Stimulated activated naive CD8-positive, alpha-beta T cell treated with anti-CD3 and anti-CD28 coated beads, Interleukin-15, Interleukin-2, amounts not matched to agents 100 U/mL and 50 U/mL, for 24 hours (primary cell): Measurements from ENCODE around the gene CUL4A.
"Not testable (repeated sequence)": the region's sequence is repeated elsewhere in the genome, so short reads cannot be mapped to it uniquely, and the experiment has no call there.

Experiments
- ATAC-seq: fragments of 150-1000 bp; cut with Tn5 transposase; one replicate; pipeline ENCODE4 v1.10.0; 2021
- DNase-seq: peaks from one replicate; pipeline ENCODE4 v3.0.0; 2021

CUL4A gene

DNA sequence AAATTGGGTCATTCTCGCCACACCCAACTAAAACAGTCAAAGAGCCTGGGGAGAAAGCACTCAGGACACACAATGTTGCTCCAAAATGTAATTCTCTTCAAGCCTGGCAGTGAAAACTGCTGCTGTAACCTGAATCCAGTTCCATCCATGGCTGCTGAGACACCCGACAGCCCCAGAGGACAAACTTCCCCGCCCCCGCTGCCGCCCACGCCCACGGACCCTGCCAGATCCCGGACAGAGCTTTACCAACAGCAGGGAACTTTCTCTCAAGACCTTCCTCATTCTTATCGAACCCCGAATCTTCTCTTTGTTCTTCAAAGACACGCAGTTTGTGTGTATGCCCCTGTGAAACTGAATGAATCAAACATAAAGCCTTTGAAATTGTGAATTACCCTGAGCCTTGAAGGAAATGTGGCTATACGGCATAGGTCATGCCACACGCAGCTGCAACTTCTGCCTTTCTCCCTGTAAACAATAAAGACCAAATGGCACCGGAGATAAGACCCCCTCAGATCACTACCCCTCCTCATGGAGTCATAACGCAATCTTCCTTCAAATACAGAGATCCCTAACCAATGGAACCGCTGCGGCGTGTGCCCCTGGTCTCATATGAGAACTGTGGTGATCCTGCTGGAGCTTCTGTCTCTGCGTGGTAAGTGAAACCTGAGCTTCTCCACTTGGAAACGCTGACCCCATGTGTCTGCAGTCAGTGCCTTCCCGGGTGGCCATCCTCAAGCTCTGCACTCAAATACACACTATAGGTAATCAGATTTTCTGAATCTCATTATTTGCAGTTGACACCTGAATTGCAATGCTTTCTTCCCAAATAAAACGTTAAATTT is 82.8 kb downstream of the CUL4A start:
- ATAC-seq (peak; percentile 25), DNase-seq (peak; percentile 36)

DNA sequence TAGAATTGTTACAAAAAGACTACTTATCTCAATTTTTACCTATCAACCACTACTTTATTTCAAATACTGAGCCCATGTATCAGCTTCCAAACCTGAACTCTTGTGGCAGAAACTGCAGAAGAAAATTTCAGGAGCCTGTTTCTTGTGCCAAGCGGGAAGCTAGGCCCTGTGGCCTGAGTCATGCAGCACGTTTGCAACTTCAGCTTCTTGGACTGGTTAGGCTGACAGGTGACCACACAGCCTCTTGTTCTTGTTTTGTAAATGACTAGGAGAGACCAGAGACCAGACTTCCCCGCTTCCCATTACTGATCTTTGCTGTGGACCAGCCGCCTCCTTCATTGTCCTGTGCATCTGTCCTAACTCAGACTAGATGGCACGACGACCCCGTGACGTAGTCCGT is 84.3 kb downstream of the CUL4A start:
- ATAC-seq = no peak
- no peak for DNase-seq

DNA sequence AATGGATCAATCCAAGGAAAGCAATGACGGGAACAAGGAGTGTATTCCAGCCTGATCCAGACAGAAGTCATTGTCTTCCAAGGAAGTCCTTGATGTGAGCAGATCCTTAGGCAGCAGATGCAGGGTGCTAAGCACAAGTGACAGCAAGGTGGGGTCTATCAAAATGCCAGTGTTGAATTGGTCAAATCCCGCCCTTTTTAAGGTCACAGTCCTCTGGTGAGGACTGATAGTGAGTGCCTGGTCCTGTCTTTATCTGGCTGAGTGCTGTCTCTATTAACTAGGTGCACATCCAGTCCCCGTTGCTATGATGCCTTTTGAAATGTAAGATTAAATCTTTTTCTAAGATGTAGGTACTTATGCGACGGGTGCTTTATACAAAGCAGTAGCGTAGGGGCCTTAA is 86.4 kb downstream of the CUL4A start:
- ATAC-seq = no peak

DNA sequence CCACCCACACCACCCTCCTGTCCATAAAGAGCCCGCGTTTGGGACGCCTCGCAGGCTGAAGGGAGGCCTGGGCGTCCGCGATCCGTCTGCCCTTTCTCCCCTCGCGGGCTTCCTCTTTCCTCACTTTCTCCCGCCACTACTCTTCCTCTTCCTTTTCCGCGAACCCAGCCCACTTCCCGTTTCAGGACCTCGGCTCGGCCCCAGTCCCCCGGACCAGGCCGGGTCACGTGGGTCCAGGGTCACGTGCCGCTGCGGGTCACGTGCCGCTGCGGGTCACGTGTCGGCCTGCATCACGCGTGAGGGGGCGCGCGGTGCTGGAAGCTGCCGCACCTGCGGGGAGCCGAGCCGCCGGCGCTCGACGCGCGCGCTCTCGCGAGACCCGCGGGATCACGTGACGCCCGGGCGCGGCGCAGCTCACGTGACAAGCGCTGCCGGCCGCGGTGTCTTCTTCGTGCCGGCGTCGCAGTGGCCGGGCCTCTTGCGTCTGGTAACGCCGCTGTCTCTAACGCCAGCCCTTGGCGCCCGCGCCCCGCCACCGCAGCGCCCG is 87.5 kb downstream of the CUL4A start, which contains the start of gene LAMP1:
LAMP1 (plus strand) TSS at position 417 of the 547 bp plus-strand sequence. CDS start 196 bp downstream, outside the sequence.
- peak; percentile 87 for ATAC-seq
- DNase-seq = peak; percentile 100

More for the DNA sequence above, 86.4 kb downstream of the CUL4A start:
- DNase-seq = no peak

DNA sequence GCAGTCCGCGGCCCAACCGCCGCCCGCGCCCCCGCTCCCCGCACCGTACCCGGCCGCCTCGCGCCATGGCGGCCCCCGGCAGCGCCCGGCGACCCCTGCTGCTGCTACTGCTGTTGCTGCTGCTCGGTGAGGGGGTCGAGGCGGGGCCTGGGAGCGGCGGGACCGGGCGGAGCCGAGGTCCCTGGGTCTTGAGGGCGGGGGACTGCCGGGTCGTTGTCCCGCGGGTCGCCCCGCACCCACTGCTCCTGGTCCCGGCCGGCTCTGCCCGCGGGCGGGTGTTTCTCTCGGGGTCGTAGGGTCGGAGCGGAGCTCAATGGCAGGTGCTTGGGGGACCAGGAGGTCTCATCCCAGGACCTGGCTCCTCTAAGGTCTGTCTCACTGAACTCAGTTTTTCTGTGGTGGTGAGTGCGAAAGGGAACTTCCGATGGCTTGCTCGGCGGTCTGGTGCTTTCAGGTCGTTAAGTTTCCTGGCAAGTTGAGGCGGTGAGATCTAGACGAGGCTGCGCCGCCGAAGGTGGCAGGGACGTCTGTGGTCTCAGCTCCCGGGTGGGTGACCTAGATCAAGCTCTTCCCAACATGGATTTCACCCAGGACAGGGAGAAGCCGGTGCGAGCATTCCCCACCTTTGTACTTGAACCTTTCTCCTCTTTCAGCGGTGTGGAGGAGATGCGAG is 88.1 kb downstream of the CUL4A start:
- DNase-seq (peak; percentile 54), ATAC-seq (peak; percentile 42)

DNA sequence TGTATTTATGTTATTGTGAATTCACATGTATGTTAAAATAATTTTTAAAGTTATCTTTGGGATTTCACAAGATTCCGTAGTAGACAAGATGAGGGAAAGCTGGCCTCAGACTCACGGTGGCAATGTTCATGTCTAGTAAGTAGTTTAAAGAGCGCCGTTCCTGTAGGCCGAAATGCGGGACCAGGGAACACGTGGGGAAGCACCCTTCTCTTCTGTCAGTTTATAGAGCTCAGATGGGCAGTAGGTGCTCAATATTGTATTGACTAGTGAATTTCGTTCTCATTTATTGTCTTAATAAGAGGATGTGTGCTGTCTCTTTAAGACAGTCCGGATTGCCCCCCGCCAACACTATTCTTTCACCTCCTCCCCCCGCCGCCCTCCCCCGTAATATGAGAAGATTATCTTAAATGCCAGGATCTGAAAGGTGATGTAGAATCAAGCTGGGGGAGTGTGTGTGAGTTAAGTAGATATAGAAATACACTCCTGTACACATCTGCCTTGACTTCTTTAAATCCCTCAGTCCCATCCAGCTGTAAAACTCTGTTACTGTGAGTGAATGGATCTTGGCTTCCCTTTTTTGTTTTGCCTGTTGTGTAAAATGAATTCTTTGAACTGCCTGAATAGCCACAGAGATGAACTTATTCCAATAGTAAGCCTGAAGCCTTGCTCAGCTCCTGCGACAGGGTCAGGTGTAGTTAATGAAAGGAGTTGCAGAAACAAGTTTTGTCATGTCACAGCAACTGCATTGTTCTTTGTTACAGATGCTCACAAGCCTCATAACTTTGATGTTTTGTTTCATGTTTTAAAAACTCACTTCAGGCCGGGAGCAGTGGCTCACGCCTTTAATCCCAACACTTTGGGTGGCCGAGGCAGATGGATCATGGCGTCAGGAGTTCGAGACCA is 88.9 kb downstream of the CUL4A start:
- no peak for DNase-seq
- no peak for ATAC-seq

DNA sequence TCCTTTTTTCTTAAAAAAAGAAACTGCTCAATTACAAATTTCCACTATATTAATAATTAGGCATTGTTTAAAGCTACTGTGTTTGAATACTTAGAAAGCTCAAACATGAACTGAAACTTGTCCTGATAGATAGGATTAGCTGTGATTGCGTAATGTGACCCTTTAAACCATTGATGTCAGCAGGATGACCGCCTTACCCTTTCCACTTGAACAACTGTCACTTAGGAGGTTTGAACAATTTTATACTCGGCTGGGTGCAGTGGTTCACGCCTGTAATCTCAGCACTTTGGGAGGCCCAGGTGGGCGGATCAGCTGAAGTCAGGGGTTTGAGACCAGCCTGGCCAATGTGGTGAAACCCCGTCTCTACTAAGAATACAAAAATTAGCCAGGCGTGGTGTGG is 90.5 kb downstream of the CUL4A start:
- ATAC-seq = no peak
- DNase-seq = no peak

DNA sequence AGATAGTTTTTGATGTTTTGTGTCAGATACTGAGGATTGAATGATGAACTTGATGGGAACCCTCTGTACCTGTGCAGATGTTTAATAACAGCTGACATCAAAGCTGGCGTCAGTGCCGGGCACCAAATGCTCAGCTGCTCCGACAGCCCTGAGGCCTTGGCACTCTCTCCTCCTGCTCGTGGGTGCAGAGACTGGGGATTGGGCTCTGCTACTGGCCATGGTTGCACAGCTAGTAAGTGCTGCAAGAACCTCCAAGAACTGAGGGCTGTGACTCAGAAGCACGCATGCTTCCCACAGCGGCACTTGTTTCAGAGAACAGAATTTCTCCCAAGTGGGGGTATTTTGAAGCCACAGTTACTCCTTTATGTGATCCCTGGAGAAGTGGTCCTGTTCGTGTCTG is 93.6 kb downstream of the CUL4A start:
- DNase-seq (no peak), ATAC-seq (no peak)

DNA sequence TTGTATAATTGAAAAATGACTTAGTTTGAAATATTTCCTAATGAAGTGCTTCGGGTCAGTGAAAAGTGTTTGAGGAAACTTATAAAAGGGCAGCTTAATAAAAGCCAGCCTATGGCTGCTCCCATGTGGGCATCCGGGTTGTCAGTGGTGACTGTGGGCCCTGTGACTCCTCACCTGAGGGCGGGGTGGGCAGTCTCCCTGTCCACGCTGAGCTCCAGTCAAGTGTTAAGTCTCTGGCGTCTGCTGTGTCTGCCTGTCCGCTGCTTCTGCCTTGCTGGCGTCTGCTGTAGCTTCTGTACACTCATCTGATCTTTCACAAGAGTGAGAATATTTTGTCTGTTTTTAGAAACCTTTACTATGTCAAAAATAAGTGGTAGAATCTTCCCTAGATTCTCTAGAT is 94.7 kb downstream of the CUL4A start:
- DNase-seq = no peak
- ATAC-seq = no peak

DNA sequence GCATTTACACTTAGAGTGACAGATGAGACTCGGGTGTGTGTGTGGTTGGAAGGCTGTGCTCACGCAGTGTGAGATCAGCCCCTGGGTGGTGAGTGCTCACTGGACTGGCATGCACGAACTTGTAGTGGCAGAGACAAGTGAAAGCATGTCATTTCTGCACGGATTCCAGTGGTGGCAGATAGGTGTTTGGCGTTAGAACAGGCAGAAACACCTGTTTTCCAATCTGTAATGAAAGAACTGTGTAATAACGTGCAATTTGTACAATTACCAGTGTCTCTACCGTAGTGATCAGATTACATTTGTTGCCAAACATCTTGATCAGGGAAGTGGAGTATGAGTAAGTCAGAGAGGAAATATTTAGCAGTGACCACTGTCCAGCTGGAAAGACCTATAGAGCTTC is 95.8 kb downstream of the CUL4A start:
- DNase-seq = no peak
- no peak for ATAC-seq

DNA sequence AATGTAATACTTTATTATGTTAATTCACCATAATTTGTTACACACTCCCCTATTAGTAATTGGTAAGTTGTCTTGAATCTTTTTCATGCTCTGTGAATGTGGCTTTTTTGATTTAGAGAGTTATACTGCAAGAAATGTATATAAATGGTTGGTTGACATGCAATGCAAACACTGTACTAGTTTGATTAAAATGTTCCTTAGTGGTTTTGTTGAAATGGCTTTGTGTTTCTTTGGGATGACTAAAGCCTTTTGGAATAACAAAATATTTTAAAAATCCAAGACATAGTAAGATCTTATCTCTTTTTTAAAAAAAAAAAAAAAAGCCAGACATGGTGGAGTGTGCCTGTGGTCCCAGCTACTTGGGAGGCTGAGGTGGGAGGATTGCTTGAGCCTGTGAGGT is 98.1 kb downstream of the CUL4A start:
- DNase-seq (no peak), ATAC-seq (no peak)

DNA sequence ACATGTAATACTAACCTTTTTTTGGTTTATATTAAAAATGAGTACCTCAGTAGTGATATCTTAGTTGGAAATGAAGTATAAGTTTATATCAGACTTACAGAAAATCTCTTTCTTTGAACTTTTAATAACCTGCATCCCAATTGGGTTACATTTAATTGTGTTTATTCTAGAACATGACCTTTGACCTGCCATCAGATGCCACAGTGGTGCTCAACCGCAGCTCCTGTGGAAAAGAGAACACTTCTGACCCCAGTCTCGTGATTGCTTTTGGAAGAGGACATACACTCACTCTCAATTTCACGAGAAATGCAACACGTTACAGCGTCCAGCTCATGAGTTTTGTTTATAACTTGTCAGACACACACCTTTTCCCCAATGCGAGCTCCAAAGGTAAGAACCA is 100.1 kb downstream of the CUL4A start:
- ATAC-seq (no peak), DNase-seq (no peak)

DNA sequence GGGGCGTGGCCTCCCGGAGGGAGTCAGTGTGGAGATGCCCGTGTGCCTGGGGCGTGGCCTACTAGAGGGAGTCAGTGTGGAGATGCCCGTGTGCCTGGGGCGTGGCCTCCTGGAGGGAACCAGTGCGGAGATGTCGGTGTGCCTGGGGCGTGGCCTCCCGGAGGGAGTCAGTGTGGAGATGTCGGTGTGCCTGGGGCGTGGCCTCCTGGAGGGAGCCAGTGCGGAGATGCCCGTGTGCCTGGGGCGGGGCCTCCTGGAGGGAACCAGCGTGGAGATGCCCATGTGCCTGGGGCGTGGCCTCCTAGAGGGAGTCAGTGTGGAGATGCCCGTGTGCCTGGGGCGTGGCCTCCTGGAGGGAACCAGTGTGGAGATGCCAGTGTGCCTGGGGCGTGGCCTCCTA is 104.7 kb downstream of the CUL4A start:
- ATAC-seq, DNase-seq: not testable (repeated sequence)

DNA sequence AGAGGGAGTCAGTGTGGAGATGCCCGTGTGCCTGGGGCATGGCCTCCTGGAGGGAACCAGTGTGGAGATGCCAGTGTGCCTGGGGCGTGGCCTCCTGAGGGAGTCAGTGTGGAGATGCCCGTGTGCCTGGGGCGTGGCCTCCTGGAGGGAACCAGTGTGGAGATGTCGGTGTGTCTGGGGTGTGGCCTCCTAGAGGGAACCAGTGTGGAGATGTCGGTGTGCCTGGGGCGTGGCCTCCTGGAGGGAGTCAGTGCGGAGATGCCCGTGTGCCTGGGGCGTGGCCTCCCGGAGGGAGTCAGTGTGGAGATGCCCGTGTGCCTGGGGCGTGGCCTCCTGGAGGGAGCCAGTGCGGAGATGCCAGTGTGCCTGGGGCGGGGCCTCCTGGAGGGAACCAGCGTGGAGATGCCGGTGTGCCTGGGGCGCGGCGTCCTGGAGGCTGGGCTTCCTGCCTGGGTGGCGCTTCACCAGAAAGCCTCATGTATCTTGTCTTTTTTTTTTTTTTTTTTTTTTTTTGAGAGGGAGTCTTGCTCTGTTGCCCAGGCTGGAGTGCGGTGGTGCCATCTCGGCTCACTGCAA is 105.6 kb downstream of the CUL4A start:
- not testable (repeated sequence) for ATAC-seq, DNase-seq

DNA sequence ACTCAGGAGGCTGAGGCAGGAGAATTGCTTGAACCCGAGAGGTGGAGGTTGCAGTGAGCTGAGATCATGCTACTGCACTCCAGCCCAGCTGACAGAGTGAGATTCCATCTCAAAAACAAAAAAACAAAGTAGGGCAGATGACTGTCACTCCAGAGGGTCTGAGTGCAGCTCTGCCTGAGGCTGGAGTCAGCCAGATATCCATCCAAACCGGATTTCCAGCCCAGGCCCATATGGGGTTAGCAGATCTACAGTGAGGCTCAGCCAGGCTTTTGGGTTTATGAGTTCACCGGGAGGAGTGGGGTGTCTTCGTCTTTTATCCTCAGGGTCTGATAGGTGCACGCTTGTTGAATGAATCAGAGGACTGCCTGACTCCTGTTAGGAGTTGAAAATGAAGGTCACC is 106.6 kb downstream of the CUL4A start:
- ATAC-seq = no peak
- DNase-seq = no peak
